Daoy (cell line): ENCODE measurements around the gene TMTC2. TPM values are rescaled to one million over a fixed set of nuclear protein-coding genes. Genes with fewer than 3 reads are reported as not detected.
"Not testable (repeated sequence)": the region's sequence is repeated elsewhere in the genome, so short reads cannot be mapped to it uniquely, and the experiment has no call there.

Experiments used
- DNase-seq: peaks from one replicate; pipeline ENCODE4 v3.0.0-alpha.2; 2015; ENCODE audit warnings: low read depth
- total RNA-seq: library from RNA; depleted of rRNA; stranded (reverse); fragments of >200 nt; shearing (Covaris generic); gene quantifications from 2 replicates; pipeline ENCODE4 v1.2.3, GENCODE V29; 2014

TMTC2 gene
- total RNA-seq, 1 experiment from 2014 or later: 1.3 TPM

- no peak for DNase-seq
Observed at GRCh38 chr12:82787016-82787415, 100.3 kb downstream of the TMTC2 start.

DNA sequence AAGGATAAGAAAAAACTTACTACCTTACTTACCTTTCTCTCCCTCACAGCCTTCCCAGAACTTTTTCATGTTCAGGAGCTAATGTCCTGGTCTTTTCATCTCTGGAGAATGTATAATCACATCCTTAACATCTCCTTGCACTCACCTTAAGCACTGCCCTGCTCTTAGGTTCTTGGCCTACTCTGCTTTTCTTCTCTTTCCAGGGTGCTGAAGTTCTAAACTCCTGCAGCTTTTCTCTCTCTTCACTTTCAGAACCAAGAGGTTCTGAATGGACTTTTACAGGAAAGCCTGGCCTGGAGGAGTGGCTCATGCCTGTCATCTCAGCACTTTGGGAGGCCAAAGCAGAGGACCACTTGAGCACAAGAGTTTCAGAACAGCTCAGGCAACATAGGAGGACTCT is 101.9 kb downstream of the TMTC2 start:
- no peak for DNase-seq

GRCh38 chr12:82789674-82790073 is 103.0 kb downstream of the TMTC2 start:
- DNase-seq: no peak

- DNase-seq: no peak
Observed at GRCh38 chr12:82793751-82794281, 107.1 kb downstream of the TMTC2 start.

- no peak for DNase-seq
Observed at GRCh38 chr12:82797480-82797879, 110.8 kb downstream of the TMTC2 start.

- no peak for DNase-seq
Observed at GRCh38 chr12:82800185-82800584, 113.5 kb downstream of the TMTC2 start.

GRCh38 chr12:82801951-82802610 is 115.4 kb downstream of the TMTC2 start:
- no peak for DNase-seq

DNA sequence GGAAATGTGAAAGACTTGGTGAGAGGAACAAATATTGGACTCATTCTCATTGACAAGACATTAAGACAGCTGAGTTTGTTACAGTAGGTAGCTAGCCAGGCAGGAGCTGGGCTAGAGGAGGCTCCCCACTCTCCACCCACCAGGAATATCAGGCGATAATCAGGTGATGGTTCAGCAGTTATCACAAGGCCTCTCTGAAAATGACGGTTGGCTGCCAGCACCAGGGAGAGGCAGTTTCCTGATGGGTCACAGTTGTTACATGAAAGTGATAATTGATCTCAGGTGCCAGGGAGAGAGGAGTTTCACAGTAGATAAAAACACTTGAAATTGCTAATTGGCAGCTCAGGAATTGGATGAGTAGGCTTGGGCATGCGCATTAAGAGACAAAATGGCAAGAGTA is 116.5 kb downstream of the TMTC2 start:
- no peak for DNase-seq

DNA sequence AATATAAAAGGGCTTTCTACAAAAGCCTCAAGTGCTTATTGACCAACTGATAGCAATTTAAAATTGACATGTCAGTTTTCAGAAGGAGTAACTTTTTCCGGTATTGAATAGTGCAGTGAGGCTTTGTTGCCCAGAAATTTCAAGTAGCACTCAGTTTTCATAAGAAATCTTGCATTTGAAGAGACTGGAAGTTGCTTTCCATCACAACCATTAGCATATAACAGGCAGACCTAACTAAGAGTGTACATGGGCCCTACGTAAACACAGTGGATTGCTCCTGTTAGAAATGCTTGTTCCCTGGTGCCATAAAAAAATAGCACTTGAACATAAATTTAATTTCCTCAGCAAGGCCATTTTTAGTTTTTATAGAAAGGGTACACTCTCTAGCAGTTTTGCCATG is 117.9 kb downstream of the TMTC2 start:
- no peak for DNase-seq

GRCh38 chr12:82805004-82805403 is 118.3 kb downstream of the TMTC2 start:
- DNase-seq: not testable (repeated sequence)

DNA sequence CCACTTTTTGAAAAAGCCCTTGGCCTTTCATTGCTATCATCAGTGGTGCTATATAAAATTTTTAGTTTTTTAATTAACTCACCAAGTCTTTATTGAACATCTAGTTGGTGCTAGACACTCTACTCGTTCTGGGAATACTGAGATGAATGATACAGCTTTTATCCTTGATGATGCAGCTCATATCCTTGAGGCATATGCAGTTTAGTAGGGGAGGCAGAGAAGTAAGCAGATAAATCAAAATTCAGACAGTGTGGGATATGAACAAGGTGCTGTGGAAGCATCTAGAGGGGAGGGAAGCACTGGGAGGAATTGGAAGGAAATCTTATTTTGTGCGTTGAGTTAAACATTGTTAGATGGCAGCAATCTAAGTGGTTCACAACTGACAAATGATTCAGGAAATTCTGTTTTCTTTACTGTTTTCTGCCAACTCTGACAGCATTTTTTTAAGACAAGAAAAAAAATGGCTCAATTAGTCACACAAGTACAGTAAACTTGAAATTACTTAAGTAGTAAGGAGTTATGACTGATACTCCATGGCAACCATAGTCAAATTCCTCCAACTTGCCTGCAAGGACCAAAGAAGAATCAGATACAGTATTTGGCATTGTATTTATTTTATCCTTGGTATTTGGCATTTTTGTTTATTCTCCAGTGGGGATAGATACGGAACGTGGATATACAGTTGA is 119.2 kb downstream of the TMTC2 start:
- DNase-seq: no peak

DNA sequence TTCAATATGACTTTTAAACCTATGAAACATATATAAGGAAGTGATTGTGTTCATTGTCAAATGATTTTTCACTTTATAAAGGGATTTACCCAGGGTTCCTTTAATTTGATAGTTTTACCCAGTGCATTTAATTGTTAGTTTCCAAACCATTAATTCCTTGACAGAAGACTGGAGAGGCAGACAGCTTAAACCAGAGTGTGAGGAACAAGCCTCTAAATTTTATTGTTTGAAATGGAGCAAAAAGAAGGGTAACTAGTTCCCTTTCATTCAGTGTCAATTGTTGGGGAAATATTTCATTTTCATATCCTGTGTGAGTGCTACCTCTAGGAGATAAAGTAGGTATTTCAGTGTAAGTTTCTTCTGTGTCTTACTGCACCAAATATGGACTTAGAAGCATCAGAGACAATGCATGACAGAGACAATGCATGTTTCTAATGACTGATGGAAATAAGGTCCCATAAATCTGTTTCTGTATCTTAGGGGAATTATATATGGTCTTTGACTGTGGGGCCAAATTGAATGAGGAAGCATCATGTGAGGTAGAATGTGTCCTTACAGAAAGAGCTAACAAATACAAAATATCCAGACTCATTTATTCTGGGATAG is 120.5 kb downstream of the TMTC2 start:
- no peak for DNase-seq

GRCh38 chr12:82810568-82810967 is 123.9 kb downstream of the TMTC2 start:
- no peak for DNase-seq

DNA sequence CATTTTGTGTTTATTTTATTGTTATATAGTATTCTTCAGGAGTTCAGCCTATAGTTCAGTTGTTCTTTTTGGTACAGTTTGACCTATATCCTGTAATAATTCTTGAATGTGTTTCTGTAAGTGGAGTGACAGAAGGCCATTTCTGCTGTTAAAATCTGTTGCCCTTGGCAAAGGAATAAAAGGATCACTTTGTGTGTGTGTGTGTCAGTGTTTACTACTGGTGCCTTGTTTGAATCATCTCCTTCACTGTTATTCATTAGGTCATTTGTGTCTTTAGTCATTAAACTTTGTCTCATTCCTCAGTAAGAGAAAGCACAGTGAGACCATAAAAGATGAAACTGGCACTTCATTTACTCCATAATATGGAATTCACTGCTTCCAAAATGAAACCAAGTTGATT is 130.7 kb downstream of the TMTC2 start:
- DNase-seq: no peak

DNA sequence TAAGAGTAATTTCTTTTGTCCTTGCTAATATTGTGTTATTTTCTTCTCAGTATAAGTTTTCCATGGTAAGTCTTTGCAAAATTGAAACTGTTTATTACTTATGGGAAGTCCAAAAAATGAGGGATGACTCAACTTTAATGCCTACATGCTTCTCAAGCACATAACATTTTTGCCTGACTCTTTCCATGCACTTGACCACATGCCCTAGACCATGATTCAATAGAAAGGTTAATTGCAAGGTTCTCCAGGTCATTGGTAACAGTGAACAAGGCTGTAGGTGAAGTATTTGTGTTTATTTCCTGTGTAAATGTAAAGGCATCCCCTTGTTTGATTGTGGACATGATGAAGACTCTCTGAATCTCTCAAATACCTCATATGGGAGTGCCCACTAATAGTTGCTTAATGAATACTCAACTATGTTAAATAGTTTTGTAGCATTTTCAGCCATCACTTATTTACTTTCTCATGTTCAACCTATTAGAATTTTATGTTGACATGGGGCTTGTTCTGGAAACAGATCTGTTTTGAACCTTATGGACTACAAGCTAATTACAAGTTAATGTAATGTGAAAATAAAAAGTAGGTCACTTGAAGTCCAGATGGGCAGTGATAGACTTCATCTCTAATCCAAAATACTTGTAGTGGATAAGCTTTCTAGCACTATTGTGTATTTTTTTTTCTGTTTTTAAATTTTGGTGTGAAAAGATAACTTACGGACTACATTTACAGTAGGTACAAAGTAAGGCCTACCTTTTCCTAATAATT is 131.7 kb downstream of the TMTC2 start:
- no peak for DNase-seq

DNA sequence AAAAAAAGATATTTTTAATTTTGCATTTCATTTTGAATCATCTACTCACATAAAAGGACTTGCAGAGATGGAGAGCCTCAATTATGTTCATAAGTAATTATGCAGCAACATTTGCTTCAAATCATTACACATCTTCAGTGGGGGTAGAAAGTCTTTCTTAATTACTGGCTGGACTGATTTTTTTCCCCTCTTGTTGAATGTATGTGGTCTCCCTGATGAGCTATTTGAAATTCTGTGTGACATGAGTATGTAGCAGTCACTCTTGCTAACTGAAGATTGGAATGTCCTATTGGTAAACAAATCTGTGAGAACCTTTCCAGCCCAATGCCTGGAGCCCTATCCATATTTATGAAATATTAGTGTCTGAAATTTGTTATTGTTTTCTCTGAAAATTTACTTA is 139.8 kb downstream of the TMTC2 start:
- no peak for DNase-seq

GRCh38 chr12:82832096-82832495 is 145.4 kb downstream of the TMTC2 start:
- DNase-seq: no peak

GRCh38 chr12:82832981-82833380 is 146.3 kb downstream of the TMTC2 start:
- no peak for DNase-seq

DNA sequence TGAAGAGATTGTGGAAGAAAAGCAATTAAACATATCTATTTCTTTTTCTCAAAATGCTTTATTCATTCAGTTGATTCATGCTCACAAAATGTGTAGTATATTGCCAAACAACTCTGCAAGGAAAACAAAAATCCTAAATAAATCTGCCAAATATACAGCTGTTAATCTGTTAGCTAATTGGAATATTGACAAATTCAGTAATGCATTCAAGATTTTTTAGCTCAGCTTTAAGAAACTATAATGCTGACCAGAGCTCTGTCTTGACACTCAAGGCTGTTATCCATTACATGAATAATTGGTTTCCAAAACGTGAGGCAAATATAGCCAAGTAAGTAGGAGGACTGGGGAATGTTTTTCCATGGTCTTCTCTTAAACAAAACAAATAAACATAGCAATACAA is 146.8 kb downstream of the TMTC2 start:
- no peak for DNase-seq

DNA sequence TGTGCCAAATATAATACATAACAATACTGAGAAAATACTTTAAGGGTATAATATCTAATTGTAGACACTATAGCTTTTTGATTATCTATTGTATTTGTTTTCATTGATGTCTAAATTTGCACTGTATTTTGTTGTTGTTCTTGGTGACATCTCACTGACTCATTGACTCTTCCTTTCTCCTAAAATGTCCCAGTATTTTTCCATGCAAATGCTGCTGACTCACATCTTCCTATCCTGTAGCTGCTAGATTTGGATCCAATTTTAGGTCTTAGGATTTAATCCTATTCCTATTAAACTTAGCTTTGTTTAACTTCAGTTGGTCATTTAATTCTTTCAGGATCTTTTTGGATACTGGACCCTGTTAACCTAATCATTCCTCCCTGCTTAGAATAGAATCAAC is 148.5 kb downstream of the TMTC2 start:
- DNase-seq: no peak

DNA sequence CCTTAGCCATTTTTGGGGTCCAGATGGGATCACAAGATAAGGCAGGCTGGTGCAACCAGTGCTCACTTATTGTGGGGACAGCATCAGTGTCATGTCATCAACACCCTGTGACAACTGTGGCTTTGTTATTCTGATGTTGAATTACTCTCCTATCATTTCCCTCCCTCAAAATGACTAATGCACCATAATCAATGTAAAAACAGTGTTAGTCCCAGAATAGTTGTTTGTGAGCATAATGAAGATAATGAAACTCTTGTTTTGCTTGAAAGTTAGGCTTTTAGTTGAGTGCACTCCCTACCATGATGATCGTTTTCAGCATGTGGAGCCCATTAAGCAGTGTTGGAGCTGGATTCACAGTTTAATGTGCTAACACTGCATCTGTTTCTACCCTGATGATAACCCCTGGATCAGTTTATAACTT is 151.4 kb downstream of the TMTC2 start:
- DNase-seq: no peak

GRCh38 chr12:82838827-82839226 is 152.1 kb downstream of the TMTC2 start:
- no peak for DNase-seq
